ENCODE measurements around the gene GPC5.

Gene GPC5

GRCh38 chr13:92197669-92198068 is 799.2 kb downstream of the GPC5 start:
- Histone ChIP-seq H3K79me2 (ENCODE audit: insufficient read depth, low read length) (no peaks in the 10 kb centered on the region), H3K4me2 (ENCODE audit: low read length) (no peak overlapping the region), H3K9ac (ENCODE audit: low read length) (no peak overlapping the region), H3K27ac (ENCODE audit: low read depth, low read length, poor library complexity, severe bottlenecking) (no peak overlapping the region), H3K36me3 (ENCODE audit: insufficient read depth, low read length) (no peaks in the 10 kb centered on the region), H3K9me2 (ENCODE audit: low read depth, low read length) (no peaks in the 10 kb centered on the region; the same call in 1 of the 2 replicates), H2AFZ (ENCODE audit: low read length) (no peak overlapping the region), H3K4me3 (ENCODE audit: low read depth, low read length, poor library complexity, severe bottlenecking) (no peak overlapping the region), H3F3A (ENCODE audit: insufficient read depth, low read length) (no peaks in the 10 kb centered on the region), H3K9me3 (ENCODE audit: low read length) (no peaks in the 10 kb centered on the region), H3K4me1 (ENCODE audit: insufficient read depth, low read length, severe bottlenecking) (no peaks in the 10 kb centered on the region), H3K27me3 (ENCODE audit: insufficient read depth, low read length) (no peaks in the 10 kb centered on the region), H4K20me1 (ENCODE audit: insufficient read depth, low read length) (no peaks in the 10 kb centered on the region)
- TF ChIP-seq EZH2 (IDR thresholded peaks at IDR 0.05; ENCODE audit: borderline replicate concordance, low read length), result no peak
- TF ChIP-seq CTCF (IDR thresholded peaks at IDR 0.05; ENCODE audit: low read length), result no peak

- H3K9ac ChIP-seq (ENCODE audit: low read length), result no peak overlapping the region
- TF ChIP-seq EZH2 (IDR thresholded peaks at IDR 0.05; ENCODE audit: borderline replicate concordance, low read length), result no peak
- TF ChIP-seq CTCF (IDR thresholded peaks at IDR 0.05; ENCODE audit: low read length), result no peak
- no peak overlapping the region for H3K4me3 ChIP-seq (ENCODE audit: low read depth, low read length, poor library complexity, severe bottlenecking)
Observed at GRCh38 chr13:92218615-92219014, 820.2 kb downstream of the GPC5 start.

GRCh38 chr13:92221916-92222315 is 823.5 kb downstream of the GPC5 start:
- H3K4me3 ChIP-seq (ENCODE audit: low read depth, low read length, poor library complexity, severe bottlenecking), result no peak overlapping the region
- H3K9ac ChIP-seq (ENCODE audit: low read length), result no peak overlapping the region
- H3K36me3 ChIP-seq (ENCODE audit: insufficient read depth, low read length), result no peaks in the 10 kb centered on the region
- H3K9me2 ChIP-seq (ENCODE audit: low read depth, low read length), result no peaks in the 10 kb centered on the region
- no peaks in the 10 kb centered on the region for H3K27me3 ChIP-seq (ENCODE audit: insufficient read depth, low read length)
- H3F3A ChIP-seq (ENCODE audit: insufficient read depth, low read length), result no peaks in the 10 kb centered on the region
- no peak overlapping the region for H3K4me2 ChIP-seq (ENCODE audit: low read length)
- H4K20me1 ChIP-seq (ENCODE audit: insufficient read depth, low read length), result no peaks in the 10 kb centered on the region
- H2AFZ ChIP-seq (ENCODE audit: low read length), result no peak overlapping the region
- no peak for TF ChIP-seq EZH2 (IDR thresholded peaks at IDR 0.05; ENCODE audit: borderline replicate concordance, low read length)
- TF ChIP-seq CTCF (IDR thresholded peaks at IDR 0.05; ENCODE audit: low read length), result no peak
- no peaks in the 10 kb centered on the region for H3K4me1 ChIP-seq (ENCODE audit: insufficient read depth, low read length, severe bottlenecking)
- H3K27ac ChIP-seq (ENCODE audit: low read depth, low read length, poor library complexity, severe bottlenecking), result no peak overlapping the region
- H3K9me3 ChIP-seq (ENCODE audit: low read length), result no peaks in the 10 kb centered on the region
- H3K79me2 ChIP-seq (ENCODE audit: insufficient read depth, low read length), result no peaks in the 10 kb centered on the region

More at GRCh38 chr13:92218615-92219014, 820.2 kb downstream of the GPC5 start:
- Histone ChIP-seq H3K9me3 (ENCODE audit: low read length) (no peaks in the 10 kb centered on the region), H3K4me1 (ENCODE audit: insufficient read depth, low read length, severe bottlenecking) (no peaks in the 10 kb centered on the region), H3K4me2 (ENCODE audit: low read length) (no peak overlapping the region), H3K9me2 (ENCODE audit: low read depth, low read length) (no peaks in the 10 kb centered on the region), H2AFZ (ENCODE audit: low read length) (no peak overlapping the region), H3K27me3 (ENCODE audit: insufficient read depth, low read length) (no peaks in the 10 kb centered on the region), H4K20me1 (ENCODE audit: insufficient read depth, low read length) (no peaks in the 10 kb centered on the region), H3F3A (ENCODE audit: insufficient read depth, low read length) (no peaks in the 10 kb centered on the region), H3K79me2 (ENCODE audit: insufficient read depth, low read length) (no peaks in the 10 kb centered on the region), H3K27ac (ENCODE audit: low read depth, low read length, poor library complexity, severe bottlenecking) (no peak overlapping the region), H3K36me3 (ENCODE audit: insufficient read depth, low read length) (no peaks in the 10 kb centered on the region)

Data from OCI-LY1 (cell line).